Muscle layer of colon (tissue), 2 donors: Measurements from ENCODE around the gene TMPRSS2.
"Not testable (repeated sequence)": the region's sequence is repeated elsewhere in the genome, so short reads cannot be mapped to it uniquely, and the experiment has no call there.

ENCODE experiments used
- H3K27ac ChIP-seq: one replicate; pipeline ENCODE4 v1.7.0; 2013; ENCODE audit warnings: low read depth, mild to moderate bottlenecking, low read length, moderate library complexity
- H3K27me3 ChIP-seq, 2 donors: one replicate each; pipeline ENCODE4 v1.7.0; 2013; ENCODE audit warnings: low read length in 2 of 2, mild to moderate bottlenecking in 2 of 2; ENCODE audit not compliant: insufficient read depth in 2 of 2, control insufficient read depth in 1 of 2
- H3K36me3 ChIP-seq: one replicate; pipeline ENCODE4 v1.7.0; 2013; ENCODE audit warnings: mild to moderate bottlenecking, low read length; ENCODE audit not compliant: insufficient read depth
- H3K4me1 ChIP-seq: one replicate; pipeline ENCODE4 v1.7.0; 2013; ENCODE audit warnings: mild to moderate bottlenecking, low read length; ENCODE audit not compliant: insufficient read depth
- H3K4me3 ChIP-seq, 2 donors: one replicate each; pipeline ENCODE4 v1.7.0; 2013; ENCODE audit warnings: low read length in 2 of 2, low read depth in 1 of 2, mild to moderate bottlenecking in 1 of 2, moderate library complexity in 1 of 2
- H3K9ac ChIP-seq: one replicate; pipeline ENCODE4 v1.7.0; 2013; ENCODE audit warnings: low read length
- H3K9me3 ChIP-seq: one replicate; pipeline ENCODE4 v1.7.0; 2013; ENCODE audit warnings: mild to moderate bottlenecking, low read length
- donor health status: abdominal sarcoma.
- donor health status: Adenocarcinoma of cecum.

TMPRSS2 gene

DNA sequence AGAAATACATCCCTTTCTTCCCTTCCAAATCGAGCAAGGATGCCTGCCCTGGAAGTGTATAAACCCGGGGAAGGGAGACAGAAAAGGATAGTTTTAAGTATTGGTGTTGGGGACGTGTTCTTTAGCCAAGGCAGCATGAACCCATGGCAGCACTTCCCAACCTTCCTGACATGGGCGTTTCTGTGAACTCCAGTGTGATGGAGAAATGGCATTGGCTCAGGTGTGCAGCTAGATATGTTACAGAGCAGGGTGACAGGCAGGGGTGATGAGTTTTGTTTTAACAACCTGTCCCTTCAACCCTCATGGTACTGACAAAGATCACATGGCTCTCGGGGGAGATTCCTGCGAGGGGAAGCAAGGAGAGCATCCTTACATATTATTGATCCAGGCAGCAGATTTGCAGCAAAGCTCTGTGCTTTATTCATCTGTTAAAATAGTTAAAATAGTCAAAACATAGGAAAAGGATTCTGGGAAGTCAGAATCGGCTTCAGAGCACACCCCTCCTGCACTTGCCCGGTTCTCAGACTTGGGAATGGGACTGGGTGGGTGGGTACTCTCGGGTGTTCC is 78.0 kb downstream of the TMPRSS2 start:
- Histone ChIP-seq H3K27me3 (no peaks in the 10 kb centered on the region), H3K36me3 (peaks cover 32% of the 10 kb centered on the region), H3K9ac (no peak overlapping the region), H3K4me1 (no peaks in the 10 kb centered on the region), H3K4me3 (no peak overlapping the region), H3K27ac (no peak overlapping the region), H3K9me3 (no peaks in the 10 kb centered on the region)

GRCh38 chr21:41429305-41429704 is 78.7 kb downstream of the TMPRSS2 start:
- H3K4me1 ChIP-seq = no peaks in the 10 kb centered on the region

GRCh38 chr21:41428847-41429246 is 79.1 kb downstream of the TMPRSS2 start:
- no peaks in the 10 kb centered on the region for H3K4me1 ChIP-seq
- peaks cover 25% of the 10 kb centered on the region for H3K36me3 ChIP-seq
- H3K27me3 ChIP-seq = no peaks in the 10 kb centered on the region
- no peak overlapping the region for H3K4me3 ChIP-seq
- H3K9ac ChIP-seq = no peak overlapping the region
- no peak overlapping the region for H3K27ac ChIP-seq
- H3K9me3 ChIP-seq = no peaks in the 10 kb centered on the region

More at GRCh38 chr21:41429305-41429704, 78.7 kb downstream of the TMPRSS2 start:
- peaks cover 26% of the 10 kb centered on the region for H3K36me3 ChIP-seq
- no peak overlapping the region for H3K4me3 ChIP-seq
- no peak overlapping the region for H3K27ac ChIP-seq
- H3K27me3 ChIP-seq = no peaks in the 10 kb centered on the region
- H3K9me3 ChIP-seq = no peaks in the 10 kb centered on the region
- H3K9ac ChIP-seq = no peak overlapping the region

DNA sequence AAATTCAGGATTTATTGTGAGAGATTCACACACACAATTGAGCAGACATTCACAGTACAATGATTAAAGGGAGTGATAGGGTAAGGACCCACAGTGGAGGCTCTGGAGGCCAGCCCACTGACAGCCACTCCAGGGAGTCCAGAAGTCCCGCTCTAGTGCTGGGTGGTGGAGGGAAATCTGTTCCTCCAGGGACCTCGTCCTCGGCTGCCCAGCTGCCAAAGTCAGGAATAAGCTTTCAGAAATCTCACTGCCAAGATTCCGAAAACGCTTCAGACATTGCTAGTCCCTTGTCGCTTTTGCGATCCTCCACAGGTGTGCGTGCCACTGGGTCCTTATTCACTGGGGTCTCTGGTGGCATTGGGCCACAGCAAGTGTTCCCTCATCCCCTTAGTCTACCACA is 79.6 kb downstream of the TMPRSS2 start:
- Histone ChIP-seq H3K27me3 (no peaks in the 10 kb centered on the region), H3K36me3 (peaks cover 20% of the 10 kb centered on the region), H3K27ac (no peak overlapping the region), H3K9me3 (no peaks in the 10 kb centered on the region), H3K4me3 (no peak overlapping the region), H3K4me1 (no peaks in the 10 kb centered on the region), H3K9ac (no peak overlapping the region)

DNA sequence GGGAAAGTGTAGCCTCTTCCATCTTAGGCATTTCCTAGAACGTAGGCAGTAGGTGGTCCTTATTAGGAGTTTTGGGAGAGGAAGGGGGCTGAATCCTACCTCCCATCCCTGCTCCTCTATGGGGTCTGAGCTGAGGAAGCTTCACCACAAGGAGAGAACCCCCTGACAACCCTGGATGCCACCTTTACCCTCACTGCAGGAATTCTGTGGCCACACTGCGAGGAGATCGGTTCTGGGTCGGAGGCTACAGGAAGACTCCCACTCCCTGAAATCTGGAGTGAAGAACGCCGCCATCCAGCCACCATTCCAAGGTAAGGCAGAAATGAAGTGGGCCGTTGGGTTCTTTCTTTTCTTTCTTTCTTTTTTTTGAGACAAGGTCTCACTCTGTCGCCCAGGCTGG is 80.4 kb downstream of the TMPRSS2 start:
- no peaks in the 10 kb centered on the region for H3K4me1 ChIP-seq
- H3K4me3 ChIP-seq = no peak overlapping the region
- no peaks in the 10 kb centered on the region for H3K9me3 ChIP-seq
- H3K27ac ChIP-seq = no peak overlapping the region
- no peaks in the 10 kb centered on the region for H3K27me3 ChIP-seq
- peaks cover 12% of the 10 kb centered on the region for H3K36me3 ChIP-seq
- H3K9ac ChIP-seq = no peak overlapping the region

DNA sequence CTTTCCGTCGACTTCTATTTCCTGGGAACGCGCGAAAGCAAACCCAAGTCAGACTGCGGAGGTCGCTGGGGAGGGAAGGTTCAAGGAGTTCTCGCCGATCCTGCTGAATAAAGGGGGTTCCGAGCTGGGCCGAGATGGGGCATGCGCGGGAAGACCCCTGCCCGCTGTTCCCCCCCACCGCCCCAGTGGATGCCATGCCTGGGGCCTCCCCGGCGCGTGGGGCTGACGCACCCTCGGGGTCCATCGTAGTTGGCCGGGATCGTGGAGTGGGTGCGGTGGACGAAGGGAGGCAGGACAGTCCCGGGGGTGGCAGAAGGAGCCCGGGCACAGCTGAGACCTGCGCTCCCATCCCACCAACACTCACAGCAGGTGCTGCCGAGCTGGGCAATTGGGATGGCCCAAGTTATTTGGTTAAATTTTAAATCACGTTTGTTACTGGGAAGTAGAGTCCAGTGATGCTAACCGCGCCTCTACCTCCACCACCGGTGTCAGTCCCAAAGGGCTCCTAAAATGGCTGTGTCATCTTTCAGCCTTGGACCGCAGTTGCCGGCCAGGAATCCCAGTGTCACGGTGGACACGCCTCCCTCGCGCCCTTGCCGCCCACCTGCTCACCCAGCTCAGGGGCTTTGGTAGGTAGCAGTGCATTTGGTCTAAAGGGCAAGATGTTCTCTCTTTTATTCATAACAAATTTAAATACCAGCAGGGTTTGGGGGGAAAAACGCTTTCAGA is 81.1 kb downstream of the TMPRSS2 start:
- Histone ChIP-seq H3K4me3 (peak overlapping the region; percentile 81 to 90), H3K36me3 (peaks cover 5% of the 10 kb centered on the region), H3K9ac (peak overlapping the region; percentile 64), H3K9me3 (no peaks in the 10 kb centered on the region), H3K27ac (peak overlapping the region; percentile 76), H3K4me1 (no peaks in the 10 kb centered on the region), H3K27me3 (no peaks in the 10 kb centered on the region)

DNA sequence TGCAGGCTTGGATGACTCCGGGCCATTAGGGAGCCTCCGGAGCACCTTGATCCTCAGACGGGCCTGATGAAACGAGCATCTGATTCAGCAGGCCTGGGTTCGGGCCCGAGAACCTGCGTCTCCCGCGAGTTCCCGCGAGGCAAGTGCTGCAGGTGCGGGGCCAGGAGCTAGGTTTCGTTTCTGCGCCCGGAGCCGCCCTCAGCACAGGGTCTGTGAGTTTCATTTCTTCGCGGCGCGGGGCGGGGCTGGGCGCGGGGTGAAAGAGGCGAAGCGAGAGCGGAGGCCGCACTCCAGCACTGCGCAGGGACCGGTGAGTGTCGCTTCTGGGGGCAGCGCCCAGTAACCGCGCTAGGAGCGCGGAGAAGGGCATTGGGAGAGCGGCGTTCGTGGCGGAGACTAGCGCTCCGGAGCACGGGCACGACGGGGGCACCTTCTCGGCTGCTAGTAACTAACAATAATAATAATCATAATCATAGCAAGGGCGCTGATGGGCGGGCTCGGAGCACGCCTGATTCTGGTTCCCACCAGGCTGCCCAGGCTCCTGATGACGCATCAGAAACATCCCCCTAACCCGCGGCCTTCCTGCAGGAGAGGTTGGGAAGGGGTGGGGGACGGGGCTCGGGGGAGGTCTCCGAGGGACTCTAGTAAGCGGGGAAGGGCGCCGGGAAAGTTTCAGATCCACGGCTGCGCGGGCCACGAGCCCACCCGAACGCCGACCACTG is 81.8 kb downstream of the TMPRSS2 start, which contains the start of gene MX1:
MX1 (plus strand) TSS at position 286 of the 722 bp plus-strand sequence. CDS start 5,832 bp downstream, outside the sequence.
- Histone ChIP-seq H3K27ac (peak within 1 kb of the TSS; percentile 76), H3K9me3 (no peaks in the 10 kb centered on the region), H3K36me3 (peaks cover 3% of the 10 kb centered on the region), H3K4me3 (peak within 1 kb of the TSS; percentile 81 to 90), H3K9ac (peak within 1 kb of the TSS; percentile 64), H3K4me1 (no peaks in the 10 kb centered on the region), H3K27me3 (no peaks in the 10 kb centered on the region)

- H3K9ac ChIP-seq = peak overlapping the region; percentile 64
- H3K9me3 ChIP-seq = no peaks in the 10 kb centered on the region
- no peaks in the 10 kb centered on the region for H3K27me3 ChIP-seq
- H3K4me1 ChIP-seq = no peaks in the 10 kb centered on the region
- peak overlapping the region; percentile 81 to 90 for H3K4me3 ChIP-seq
- H3K36me3 ChIP-seq = peaks cover 3% of the 10 kb centered on the region
- peak overlapping the region; percentile 76 for H3K27ac ChIP-seq
These were observed 82.4 kb downstream of the TMPRSS2 start for GRCh38 chr21:41425588-41425953.

DNA sequence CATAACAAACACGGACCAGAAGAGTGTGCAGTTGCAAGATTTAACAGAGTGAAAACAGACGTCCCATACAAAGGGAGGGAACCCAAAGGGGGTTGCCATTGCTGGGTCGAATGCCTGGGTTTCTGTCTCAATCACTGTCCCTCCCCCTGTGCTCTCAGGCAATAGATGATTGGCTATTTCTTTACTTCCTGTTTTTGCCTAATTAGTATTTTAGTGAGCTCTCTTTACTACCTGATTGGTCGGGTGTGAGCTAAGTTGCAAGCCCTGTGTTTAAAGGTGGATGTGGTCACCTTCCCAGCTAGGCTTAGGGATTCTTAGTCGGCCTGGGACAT is 84.7 kb downstream of the TMPRSS2 start:
- not testable (repeated sequence) for H3K9me3 ChIP-seq, H3K36me3 ChIP-seq, H3K27ac ChIP-seq, H3K4me1 ChIP-seq, H3K27me3 ChIP-seq, H3K9ac ChIP-seq, H3K4me3 ChIP-seq

DNA sequence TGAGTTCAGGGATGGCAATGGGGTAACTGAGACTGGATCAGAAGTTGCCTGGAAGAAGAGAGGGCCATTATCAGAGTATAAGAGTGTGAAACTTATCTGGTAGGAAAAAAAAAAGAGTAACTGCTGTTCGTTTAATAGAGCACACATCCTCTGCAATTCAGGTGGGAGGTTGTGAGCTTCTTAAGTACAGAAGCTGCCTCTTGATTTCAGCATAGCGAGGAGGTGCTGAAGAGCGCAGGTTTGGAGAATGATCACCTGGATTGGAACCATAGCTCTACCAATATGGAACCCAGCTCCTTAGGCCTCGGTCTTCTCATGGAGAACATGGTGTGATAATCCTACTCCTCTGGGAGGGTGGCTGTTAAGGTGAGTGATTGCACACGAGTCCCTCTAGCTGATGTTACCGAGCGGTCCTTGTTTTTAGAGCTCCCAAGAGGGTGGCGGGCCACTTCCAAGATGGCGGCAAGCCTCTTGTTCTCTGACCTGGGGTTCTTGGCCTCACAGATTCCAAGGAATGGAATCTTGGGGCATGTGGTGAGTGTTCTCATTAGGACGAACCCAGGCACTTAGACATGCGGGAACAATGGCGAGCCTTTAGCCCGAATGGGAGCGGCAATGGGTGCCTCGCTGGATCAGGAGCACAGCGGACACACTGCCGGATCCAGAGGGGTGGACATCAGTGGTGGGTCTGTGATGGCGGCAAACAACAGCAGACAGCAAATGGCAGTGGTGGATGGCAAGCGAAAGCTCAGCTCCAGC is 85.2 kb downstream of the TMPRSS2 start:
- Histone ChIP-seq H3K36me3 (no peaks in the 10 kb centered on the region), H3K4me3 (no peak overlapping the region), H3K27me3 (no peaks in the 10 kb centered on the region), H3K9ac (no peak overlapping the region), H3K27ac (no peak overlapping the region), H3K4me1 (peaks cover 3% of the 10 kb centered on the region), H3K9me3 (no peaks in the 10 kb centered on the region)

DNA sequence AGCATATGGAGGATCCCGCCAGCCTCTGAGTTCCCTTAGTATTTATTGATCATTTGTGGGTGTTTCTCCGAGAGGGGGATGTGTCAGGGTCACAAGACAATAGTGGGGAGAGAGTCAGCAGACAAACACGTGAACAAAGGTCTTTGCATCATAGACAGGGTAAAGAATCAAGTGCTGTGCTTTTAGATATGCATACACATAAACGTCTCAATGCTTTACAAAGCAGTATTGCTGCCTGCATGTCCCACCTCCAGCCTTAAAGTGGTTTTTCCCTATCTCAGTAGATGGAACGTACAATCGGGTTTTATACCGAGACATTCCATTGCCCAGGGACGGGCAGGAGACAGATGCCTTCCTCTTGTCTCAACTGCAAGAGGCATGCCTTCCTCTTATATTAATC is 87.0 kb downstream of the TMPRSS2 start:
- H3K4me3 ChIP-seq = peak overlapping the region in 1 of 2 donors; percentile 62
- not testable (repeated sequence) for H3K27me3 ChIP-seq, H3K36me3 ChIP-seq, H3K4me1 ChIP-seq, H3K9me3 ChIP-seq
- H3K9ac ChIP-seq = peak overlapping the region; percentile 65
- H3K27ac ChIP-seq = peak overlapping the region; percentile 74
